Stimulated activated CD8-positive, alpha-beta memory T cell treated with anti-CD3 and anti-CD28 coated beads, Interleukin-4, amount 100 ng/mL, for 1 hour (primary cell): ENCODE results near the gene DPYSL5.

Experiments used
- DNase-seq, 2 donors: peaks; one replicate each; pipeline ENCODE4 v3.0.0-alpha.2; 2020; ENCODE audit warnings: low read depth in 2 of 2, low spot score in 1 of 2

DPYSL5 gene

DNA sequence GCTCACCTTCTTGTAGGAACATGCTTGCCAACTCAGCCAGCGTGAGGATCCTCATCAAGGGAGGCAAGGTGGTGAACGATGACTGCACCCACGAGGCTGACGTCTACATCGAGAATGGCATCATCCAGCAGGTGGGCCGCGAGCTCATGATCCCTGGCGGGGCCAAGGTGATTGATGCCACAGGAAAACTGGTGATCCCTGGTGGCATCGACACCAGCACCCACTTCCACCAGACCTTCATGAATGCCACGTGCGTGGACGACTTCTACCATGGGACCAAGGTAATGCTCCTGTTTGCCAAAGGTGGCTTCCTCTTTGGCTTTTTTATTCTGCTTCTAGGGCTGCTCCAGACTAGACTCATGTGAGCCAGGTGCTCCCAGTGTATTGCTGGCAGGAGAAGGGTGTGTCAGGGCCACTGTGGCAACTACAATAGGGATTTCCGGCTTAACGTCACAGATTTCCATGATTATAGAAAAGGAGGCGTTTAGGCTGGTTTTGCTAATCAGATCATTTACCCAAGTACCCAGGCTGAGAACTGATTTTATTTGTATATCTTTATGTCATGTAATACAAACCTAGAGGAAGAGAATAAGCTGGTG is 50.6 kb downstream of the DPYSL5 start:
- no peak for DNase-seq

DNA sequence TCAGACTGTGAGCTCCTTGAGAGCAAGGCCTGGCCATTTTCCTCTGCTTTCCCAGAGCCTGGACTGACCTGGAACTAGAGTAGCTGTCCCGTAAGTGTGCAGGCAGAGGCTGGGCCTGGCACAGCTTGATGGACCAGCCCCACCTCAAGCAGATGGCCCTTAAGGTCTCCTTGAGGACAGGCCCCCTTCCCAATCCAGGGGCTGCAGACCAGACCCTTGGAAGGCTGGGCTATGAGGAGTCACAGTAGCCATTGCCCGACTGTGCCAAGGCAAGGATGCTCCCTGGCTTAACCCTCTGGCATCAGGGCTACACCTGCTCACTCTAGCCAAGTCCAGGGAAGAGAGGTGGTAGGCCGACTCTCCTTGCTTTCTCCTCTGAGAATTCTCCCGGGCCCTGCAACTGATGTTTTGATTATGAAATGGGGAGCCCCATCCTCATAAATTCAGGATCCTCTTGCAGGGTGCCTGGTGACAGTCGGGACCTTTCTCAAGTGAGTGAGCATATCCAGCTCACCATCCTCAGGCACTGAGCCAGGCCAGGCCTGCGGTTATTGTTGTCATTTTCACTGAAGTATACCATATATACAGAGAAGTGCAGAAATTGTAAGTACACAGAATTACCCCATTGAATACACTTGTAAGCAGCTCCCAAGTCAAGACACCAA is 51.7 kb downstream of the DPYSL5 start:
- no peak for DNase-seq

DNA sequence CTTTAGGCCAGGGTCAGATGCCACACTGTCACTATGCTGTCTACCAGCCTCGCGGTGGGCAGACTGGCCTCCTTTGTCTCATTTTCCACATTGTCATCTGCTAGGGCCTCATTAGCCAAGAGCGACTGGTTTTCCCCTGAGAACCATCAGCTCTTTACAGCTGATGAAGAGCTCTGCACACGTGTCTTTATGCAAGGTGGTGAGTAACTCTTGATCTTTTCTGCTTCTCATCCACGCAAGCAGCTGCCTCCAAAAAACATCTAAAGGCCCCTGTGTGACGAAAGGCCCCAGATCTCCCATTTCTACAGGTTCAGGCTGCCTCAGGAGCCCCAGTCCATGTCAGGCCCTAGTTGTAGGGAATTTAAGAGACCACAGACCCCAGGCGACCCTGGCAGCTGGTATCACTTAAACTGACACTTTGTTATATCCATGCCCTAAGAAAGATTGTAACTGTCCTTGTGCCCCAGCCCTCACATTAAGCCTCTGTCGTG is 52.9 kb downstream of the DPYSL5 start:
- no peak for DNase-seq

DNA sequence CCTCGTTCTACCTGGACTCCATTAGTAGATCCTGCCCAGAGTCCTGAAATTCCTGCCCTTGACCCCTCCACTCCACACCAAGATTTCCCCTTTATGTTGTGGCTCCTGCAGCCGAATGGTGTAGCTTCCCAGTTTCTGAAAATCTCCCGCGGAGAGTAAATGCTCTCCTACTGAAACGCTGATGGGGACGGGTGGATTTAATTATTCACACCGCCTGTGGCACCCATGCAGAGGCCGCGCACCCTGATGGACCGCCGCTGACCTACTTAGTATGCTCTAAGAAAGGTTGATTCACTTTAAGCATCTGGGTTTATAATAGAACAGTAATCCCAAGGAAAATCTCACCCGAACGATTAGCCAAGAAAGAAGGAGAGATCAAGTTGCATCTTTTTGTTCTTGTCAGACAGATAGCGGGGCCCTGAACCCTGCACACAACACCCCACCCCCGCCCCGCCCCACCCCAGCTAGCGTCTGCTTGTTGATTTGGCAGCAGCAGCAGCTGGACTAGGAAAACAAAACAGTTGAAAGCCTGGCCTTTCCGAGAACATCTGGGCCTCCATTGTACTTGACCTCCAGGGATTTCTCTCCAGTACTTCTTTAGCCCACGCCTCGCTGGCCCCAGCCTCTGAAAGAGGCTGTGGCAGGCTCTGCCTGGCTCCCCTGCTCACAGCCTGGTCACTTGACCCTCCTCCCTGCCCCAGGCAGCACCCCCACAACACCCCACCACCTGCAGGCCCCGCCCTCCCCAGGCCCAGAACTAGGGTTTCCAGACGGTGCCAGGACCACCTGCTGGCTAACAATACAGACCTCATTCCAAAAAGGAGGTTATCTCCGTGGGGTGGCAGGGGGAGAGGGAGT is 53.6 kb downstream of the DPYSL5 start:
- no peak for DNase-seq

DNA sequence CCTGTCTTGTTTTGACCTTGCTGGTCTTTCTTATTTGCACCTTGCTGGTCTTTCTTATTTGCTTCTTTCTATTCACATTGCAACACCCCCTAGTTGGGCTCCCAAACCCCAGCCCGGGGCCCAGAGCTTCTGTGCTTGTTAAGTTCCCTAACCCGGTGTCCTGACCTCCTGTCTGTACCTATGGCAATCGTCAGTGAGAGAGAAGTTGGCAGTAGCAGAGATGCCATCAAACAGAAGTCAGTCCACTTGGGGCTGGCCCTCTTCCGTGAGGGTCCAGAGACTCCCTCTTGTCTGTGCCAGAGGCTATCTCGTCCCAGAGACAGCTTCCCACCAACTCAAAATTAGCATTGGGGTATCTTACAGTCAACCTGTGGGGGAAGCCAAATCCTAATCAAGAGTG is 55.7 kb downstream of the DPYSL5 start:
- DNase-seq: no peak

DNA sequence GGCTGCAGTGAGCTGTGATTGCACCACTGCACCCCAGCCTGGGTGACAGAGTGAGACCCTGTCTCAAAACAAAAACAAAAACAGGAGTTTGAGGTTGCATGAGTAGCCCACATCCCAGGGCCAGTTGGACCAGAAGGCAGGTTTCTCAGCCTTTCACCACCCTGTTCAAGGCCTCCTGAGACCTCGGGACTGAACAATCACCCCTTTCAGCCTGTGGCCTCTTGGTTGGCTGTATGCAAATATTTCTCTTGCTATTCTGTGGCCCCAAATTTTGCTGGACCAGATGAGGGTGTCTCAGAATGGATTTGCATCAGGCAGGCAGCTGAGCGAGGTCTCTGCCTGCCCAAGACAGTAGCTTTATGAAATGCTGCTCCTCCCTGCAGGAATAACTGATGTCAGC is 56.9 kb downstream of the DPYSL5 start:
- DNase-seq: no peak

DNA sequence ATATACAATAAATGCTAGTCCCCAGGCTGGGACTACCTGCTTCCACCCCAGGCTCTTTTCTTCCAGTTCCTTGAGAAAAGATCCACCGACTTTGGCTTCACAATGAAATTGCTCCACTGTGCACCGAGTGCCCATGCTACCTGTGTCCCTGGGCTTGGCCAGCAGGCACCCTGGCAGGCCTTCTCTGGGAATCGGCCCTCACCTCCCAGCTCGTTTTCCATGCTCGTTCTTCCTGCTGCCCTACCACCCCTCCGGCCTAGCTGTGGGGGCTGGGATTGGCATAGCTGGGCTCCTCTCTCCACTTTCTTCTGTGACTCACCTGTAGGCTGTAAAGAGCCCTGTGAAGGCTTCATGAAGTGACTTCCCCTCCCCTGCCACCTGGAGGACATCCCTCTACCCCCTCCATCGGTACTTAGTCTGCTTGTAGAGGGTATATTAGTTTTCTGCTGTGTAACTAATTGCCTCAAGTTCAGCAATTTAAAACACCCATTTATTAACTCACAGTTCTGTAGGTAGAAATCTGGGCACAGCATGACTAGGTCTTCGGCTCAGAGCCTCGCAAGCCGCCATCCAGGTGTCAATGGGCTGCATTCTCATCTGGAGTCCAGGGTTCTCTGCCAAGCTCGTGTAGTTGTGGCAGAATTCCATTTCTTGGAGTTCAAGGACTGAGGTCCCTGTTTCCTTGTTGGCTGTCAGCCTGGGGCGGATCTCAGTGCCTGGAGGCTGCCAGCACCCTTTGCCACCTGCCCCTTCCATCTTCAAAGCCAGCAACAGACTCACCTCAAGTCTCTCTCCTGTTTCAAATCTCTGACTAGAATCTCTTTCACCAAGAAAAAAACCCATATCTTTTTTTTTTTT is 57.6 kb downstream of the DPYSL5 start:
- no peak for DNase-seq

DNA sequence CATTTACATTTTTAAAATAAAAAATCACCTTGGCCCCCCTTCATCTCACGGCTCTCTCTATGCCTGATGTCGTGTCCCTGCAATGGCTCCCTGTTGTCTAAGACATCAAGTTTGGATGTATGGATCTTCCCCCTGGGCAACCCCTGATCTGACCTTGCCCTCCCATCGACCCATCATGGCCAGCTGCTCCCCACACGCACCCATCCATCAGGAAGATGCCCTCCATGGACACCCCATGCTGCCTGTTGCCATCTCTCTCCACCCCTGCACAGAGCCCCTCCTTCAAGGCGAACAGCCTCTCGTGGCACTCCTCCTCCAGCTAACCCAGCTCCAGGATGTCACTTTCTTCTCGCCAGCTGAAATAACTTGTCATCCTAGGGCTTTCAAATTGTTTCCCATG is 59.5 kb downstream of the DPYSL5 start:
- no peak for DNase-seq

DNA sequence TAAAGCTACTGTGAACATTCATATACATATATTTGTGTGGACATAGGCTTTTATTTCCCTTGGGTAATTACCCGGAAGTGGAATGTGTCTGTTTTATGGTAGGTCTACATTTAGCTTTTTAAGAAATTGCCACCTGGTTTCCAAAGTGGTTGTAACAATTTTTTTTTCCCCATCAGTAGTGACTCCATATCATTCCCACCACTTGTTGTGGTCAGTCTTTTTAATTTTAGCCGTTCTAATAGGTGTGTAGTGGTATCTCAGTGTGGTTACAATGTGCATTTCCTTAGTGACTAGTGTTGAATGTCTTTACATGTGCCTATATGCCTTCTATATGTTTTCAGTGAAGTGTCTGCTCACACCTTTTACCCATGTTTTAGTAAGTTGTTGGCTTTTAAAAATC is 62.2 kb downstream of the DPYSL5 start:
- no peak for DNase-seq

DNA sequence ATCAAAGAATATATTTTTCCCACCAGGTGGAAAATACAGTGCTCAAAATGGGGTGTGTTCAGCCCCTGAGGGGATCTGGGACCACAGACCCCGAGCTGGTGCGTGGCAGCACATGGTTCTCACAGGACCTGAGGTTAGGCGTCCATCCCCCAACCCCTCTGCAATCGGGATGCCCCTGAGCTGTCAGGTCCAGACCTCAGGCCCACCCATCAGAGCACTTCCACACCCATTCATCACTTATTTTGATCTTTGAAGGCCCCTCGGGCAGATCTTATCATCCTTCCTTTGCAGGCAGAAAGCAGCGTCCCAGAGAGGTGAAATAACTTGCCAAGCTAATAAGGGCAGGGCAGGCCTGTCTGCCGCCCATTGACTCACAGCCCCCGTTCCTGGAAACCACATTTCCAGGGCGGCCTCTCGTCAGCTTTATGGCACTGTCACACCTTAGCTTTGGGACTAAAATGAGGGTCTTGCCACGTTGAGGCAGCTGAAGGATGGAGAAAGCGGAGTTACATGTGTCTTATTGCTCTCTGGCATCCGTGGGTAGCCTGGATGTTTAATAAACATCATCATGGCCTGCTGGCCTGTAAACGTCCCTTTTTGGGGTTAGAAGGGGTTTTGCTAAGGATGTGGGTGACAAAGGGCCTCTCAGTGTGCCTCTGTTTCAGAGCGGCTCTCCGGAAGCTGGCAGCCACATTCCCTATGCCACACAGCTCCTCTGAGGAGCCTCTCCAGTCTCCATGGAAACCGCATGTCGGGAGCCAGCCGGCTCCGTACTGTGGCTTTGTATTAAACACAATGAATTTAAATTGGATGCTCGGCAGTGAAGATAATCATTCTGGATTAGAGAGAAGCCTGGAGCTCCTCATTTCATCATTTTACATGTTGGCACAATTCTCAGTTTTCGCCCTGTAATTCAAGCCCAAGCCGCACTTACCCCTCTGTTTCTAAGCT is 64.3 kb downstream of the DPYSL5 start:
- no peak for DNase-seq

DNA sequence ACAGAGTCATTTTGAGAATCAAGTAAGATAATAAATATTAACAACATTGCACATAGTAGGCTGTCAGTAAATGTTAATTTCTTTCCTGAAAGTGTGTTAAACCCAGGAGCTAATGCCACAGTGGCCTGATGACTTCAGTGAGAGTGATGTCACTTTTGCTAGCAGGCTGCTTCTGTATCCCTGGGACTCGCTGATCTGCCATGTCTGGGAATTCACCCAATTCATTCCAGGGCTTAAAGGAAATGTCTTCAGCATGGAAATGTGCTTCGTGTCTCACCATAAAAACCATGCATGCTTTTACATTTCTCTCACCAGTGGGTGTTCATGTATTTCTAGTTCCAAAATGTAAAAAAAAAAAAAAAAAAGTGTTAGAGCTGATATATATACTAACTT is 65.7 kb downstream of the DPYSL5 start:
- DNase-seq: no peak

DNA sequence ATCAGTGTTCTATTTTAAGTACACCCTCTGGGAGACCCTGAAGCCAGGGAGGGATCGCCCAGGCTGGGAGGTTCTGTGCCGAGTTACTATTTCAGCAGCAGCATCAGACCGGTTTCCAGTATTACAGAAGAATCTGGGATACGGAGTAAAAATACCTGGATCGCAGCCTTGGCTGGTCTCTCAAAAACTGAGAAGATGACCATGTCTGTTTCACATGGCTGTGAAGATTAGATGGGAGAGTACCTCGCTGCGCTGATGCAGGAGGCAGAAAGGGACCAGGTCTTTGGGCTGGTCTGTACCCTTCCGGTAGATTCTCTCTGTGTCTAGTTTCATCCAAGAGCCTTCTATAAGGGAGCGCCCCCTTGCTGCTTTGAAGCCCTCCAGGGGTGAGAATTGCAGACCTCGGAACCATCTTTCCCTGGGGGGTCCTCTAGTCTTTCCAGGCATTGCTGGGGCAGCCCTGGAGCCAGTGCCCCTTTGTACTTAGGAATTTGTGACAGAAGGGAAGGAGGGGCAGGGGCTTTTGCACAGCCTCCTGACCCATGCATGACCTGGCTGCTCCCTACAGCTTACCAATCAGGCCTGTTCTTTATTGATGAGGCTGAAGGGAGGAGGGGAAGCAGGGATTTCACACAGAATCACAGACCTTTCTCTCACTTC is 66.2 kb downstream of the DPYSL5 start:
- DNase-seq: no peak

DNA sequence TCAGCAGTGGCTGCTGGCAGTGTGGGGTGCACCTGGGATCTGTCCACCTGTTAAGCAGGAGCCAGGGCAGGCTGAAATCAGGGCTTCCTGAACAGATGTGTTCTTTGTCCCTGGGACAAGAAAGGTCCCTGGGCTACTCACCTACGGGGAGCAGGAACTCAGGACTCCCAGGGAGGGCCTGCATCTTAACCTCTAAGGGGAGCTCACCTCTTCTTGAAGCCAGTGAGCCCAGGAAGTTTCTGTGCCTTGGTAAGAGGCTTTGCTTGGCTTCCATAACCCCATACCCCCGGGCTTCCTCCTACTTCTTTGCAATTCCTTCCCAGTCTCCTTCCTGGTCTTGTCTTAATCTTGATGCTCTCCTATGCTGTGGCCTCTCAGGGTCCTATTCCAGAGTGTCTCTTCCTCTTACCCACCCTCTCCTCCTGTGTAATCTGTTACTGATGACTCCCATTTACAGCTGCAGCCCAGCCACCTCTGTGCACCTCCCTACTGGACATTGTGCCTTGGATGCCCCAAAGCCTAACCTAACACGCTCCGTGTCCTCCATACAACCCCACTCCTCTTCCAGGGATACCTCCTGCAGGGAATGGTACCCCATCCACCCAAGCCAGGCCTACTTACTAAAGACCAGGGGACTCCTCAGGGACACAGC is 66.9 kb downstream of the DPYSL5 start:
- no peak for DNase-seq

DNA sequence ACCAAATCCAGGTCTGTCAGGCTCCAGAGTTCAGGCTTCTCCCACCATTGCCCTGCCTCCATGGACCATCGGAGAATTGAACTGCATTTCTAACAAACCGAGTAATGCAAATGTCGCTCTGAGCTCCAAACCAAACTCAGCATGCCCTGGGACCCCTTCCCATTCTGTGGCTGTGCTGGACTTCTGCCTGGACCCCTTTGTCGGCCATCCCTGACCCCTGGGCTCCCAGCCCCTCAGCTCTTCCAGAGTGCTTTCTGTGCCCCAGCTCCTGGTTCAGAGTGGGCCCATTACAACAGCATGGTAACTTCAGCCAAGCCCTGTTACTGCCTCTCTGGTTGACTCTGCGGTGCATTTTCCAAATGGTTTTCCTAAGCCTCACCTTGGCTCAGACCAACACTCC is 67.4 kb downstream of the DPYSL5 start:
- DNase-seq: no peak

DNA sequence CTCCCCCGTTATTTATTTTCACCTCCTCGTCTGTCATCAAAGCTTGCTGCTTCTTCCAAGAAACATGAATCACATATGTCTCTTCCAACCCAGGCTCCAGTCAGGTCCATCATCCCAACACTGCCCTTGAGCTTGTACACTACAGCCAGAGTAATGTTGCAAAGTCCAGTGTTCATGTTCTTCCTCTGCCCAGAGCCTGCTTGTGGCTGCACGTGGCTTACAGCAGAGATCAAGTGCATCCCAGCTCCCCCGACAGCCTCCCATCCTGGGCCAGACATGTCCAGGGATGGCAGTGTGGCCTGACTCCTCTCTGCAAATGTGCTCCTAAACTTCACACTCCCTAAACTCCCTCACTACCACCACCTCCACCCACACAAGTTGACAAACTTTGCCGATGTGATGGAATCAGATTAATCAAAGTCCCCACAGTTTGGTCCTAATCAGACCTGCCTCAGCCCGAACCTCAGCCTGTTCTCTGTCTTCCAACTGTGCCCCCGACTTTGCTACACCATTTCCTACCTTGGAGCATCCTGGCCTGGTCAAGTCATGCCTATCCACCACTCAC is 68.3 kb downstream of the DPYSL5 start:
- no peak for DNase-seq

DNA sequence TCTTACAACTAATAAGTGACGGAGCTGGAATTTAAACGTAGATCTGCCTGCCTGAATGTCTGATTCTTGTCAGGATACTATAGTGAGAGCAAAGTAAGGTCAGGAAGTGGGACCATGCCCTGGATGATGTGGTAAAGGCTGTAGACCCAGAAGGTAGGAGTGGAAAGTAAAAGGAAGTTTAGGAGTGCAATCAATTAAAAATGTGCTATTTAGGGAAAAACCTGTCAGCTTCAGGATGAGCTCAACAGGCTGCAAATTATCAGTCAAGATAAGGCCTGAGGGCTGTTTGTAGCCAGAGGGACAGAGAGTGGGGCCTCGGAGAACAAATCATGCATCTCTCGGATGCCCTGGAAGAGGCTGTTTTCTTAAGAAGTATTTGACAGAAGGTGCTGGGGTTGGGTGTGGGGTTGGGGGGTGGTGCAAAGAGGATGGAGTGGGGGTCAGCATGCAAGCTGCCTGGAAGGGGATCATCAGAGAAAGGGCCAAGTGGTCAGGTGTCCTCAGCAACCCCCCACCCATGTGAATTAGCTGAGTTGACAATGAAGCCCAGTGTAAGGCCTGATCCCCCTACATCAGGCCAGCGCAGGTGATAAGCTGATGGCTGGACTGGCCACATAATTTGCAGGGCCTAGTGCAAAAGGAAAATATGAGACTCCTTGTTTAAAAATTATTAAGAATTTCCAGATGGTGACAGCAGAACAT is 69.4 kb downstream of the DPYSL5 start:
- no peak for DNase-seq

DNA sequence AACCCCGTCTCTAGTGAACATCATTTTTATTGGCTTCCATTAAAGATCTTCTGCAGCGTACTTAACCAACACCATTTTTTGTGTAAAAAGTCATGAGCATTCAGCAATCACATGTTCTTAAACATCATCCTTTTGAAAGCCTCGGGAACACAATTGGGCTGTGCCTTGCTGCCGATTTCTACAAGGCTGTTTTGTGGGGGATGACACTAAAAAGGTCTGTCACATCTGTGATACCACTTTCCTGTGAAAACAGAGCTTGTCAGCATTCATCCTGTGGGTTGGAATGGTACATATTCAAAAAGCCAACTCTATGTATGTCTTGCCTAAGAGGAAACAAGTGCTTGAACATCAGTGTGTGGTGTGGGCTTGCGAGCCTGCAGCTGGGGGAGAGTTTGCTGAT is 73.4 kb downstream of the DPYSL5 start:
- no peak for DNase-seq
